ENCODE data around the gene TECPR1. TPM values are rescaled to one million over a fixed set of nuclear protein-coding genes. Genes with fewer than 3 reads are reported as not detected.
"Not testable (repeated sequence)": the region's sequence is repeated elsewhere in the genome, so short reads cannot be mapped to it uniquely, and the experiment has no call there.

The TECPR1 gene
- total RNA-seq, 1 experiment from 2014 or later, result 36.5 TPM

DNA sequence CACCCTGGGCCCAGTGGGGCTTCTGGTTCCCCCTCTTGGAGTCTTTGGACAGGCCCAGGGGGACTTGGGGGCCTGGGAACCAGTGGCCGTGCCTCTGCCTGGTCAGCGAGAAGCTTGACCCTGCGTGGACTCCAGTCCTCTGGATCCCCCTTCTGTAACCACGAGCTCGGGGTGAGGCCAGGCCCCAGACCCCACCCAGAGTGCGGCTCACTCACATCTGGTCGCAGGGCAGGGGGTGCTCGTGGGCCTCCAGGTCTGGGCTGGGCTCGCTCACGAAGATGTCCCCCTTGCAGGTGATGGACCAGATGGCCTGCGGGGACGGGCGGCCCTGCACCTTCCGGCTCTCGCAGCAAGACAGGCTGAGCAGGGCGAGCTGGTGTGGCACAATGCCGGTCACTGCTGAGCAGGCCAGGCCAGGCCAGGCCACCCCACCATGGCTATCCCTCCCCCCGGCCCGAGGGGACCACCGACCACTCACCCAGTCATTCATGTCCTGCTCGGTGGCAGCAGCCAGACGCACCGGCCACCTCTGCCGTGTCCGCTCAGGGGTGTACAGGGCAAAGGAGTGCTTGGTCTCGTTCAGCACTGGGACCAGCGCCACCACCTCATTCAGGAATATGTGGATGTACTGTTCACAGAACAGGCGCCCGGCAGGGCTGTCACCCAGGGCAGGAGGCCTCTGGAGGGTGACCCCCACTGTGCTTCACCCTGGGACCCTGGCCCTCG is 21.1 kb downstream of the TECPR1 start:
- no peak for DNase-seq (ENCODE audit: low read depth)

DNA sequence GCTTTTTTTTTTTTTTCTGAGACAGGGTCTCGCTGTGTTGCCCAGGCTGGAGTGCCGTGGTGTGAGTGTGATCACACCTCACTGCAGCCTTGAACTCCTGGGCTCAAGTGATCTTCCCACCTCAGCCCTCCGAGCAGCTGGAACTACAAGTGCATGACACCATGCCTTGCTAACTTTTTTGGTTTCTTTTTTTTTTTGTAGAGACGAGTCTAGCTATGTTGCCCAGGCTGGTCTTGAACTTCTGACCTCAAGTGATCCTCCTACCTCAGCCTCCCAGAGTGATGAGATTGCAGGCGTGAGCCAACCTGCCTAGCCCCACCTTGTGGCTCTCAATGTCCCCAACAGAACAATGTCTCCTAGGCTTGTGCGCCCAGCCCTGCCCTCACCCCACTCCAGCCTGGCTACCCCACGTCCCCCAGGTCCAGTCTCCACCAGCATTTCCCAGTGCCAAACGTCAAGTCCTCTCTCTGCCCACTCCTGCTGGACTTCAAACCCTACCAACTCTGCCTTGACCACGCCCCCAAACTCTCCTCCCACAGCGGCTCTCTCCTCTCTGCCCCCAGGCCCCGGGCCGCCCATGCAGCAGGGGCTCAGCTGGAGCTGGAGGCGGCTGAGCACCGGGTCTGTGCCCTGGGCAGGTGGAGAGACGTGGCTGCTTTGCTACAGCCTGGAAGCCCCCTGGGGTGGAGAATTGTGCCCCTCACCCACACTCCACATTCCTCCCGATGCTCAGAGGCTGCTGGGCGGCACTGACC is 21.9 kb downstream of the TECPR1 start:
- no peak for DNase-seq (ENCODE audit: low read depth)

DNA sequence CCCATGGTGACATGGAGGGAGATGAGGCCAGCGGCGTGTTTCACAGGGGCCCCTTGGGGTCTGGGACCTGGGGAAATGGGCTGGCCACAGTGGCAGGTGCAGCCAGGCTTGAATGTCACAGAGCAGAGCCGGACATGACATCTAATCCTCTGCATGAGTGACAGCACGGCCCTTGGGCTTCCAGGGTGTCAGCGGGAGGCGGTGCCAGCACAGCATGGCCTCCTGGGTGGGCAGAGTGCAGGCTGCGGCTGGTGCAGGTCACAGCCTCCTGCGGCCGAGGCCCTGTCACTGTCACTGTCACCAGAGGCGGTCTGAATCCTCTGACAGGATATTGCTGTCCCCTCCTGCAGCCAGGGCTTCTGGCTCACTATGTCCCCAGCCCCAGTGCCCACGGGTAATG is 22.6 kb downstream of the TECPR1 start:
- DNase-seq (ENCODE audit: low read depth), result no peak

DNA sequence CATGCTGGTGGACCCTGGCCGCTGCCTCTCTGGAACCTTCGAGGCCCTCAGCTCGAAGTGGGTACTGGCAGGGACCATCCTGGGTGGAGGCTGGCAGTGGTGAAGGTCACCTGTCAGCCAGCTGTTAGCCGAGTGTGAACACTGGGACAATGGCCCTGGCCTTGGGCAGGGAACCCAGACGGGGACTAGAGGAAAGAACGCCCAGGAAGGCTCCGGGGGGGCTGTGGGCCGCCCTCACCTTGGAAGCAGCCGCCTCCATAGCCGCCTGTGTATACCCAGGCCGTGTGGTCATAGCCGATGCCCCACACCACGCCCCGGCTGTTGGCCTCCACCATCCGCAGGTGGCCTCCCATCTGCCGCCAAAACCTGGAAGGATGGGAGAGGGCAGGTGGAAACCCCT is 23.2 kb downstream of the TECPR1 start:
- no peak for DNase-seq (ENCODE audit: low read depth)

DNA sequence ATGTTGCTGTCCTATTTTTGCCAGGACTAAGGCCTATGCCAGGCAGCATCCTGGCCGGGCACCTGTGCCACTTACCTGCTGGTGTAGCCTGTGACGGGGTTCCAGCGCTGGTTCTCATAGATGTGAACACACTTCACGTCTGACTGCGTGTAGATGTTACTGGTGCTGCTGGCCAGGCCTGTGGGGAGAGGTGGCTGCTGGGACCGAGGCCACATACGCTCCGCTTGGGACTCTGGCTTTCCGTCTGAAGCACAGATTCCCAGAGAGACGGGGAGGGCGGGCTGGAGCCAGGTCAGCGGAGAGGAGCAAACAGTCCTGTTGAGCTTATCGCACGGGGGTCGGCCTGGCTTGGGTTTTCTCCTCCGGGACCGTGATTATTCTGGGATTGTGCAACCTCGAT is 24.1 kb downstream of the TECPR1 start:
- no peak for DNase-seq (ENCODE audit: low read depth)

DNA sequence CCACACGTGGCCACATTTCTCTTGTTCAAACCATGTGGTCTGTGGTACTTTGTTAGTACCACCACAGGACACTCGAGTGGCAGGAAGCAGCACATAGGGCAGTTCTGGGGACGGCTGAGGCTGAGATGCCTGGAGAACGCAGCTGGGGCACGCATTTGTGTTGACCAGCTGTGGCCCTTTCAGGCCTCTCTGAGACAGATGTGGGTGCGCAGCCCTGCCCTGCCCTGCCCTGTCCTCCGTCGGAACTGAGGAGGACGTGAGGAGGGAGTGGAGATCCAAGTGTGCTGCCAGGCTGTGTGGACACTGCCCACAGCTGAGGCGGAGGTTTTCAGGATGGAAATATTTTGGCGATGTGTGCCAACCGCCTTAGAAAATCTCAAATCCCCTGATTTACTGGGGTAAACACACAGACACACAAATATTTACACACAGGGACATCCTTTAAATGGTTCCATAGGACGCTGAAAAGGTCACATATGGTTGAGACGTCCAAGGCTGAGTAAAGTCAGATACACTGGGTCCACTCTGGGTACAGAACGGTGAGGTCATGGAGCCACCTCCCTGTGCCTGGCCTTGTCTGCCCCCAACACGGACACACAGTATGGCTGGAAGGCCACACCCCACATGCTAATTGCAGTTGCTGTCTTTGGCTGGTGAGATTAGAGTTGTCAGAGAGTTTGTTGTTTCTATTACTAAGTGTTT is 26.0 kb downstream of the TECPR1 start:
- DNase-seq (ENCODE audit: low read depth), result no peak

DNA sequence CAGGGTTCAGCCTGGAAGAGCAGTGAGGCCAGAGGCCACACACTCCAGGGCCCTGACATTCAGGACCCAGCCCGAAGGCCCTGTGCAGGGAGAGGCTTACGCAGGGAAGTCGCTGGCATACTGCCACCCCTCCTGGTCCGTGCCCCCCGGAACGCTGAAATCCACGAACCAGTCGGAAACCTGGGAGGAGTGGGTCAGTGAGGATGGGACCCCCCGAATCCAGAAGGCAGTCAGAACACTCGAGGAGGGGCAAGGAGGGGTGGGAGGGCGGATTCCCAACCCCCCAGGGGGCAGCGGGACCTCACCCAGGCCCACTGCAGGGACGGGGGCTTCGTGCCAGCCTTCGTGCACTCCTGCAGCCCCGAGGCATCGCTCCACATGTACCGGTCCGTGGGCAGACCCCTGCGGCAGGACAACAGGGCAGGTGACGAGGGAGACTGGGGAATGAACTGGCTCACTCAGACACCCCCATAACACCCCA is 27.3 kb downstream of the TECPR1 start:
- DNase-seq (ENCODE audit: low read depth), result no peak

DNA sequence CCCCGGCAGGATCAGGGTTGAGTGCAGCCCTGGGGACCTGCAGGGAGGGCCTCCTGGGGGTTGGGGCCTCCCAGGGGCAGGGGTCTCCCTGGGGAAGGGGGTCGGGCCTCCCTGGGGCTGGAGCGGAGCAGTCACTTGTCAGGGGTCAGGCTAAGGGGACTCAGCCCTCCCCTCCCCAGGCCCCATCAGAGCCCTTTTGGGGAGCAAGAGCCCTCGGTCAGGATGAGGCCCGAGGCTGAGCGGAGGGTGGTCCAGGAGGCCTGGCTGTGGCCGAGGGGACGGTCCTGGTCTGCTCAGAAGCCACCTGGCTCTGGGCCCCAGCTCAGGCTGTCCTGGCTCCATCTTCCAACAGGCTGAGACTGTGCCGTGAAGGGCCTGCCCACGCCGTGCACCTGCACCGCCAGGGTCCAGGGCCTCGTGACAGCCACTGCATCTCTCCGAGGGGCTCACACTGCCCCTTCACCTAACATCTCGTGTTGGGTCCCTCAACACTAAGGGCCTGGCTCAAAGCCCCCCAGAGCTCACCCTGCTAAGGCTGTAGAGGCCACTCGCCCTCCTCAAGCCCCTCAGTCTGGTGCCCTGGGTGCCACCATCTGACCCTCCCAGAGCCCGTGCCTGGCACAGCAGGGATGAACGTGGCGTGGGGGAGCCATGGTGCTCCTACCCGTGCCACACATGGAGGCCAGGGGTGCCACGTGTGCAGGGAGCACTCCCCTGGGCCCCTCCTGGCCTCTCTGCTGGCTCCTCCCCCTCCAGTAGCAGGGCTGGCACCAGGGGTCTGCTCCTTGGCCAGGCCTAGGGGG is 27.9 kb downstream of the TECPR1 start:
- DNase-seq (ENCODE audit: low read depth), result no peak

DNA sequence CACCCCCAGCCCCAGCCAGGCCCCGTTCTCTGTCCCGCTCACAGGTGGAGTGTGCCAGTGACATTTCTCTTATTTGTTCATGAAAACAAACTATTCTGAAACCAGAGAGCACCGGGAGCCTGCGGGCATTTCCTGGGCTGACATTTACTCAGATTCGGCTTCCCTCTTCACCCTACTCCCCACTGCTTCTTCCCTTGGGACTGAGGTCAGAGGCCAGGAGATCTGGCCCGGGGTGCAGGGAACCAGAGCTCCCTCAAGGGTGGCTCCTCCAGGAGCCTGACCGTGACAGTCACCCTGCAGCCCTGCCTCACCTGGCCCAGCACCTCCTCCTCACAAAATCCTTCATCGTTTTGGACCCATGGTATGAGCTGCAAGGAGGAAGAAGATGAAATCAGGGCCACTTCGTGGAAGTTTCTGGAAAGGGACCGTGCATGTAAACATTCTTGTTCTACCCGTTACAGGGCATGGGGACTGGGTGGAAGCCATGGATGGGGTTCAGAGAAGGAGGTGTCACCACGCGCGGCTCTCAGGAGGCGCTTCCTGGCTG is 28.6 kb downstream of the TECPR1 start:
- no peak for DNase-seq (ENCODE audit: low read depth)

DNA sequence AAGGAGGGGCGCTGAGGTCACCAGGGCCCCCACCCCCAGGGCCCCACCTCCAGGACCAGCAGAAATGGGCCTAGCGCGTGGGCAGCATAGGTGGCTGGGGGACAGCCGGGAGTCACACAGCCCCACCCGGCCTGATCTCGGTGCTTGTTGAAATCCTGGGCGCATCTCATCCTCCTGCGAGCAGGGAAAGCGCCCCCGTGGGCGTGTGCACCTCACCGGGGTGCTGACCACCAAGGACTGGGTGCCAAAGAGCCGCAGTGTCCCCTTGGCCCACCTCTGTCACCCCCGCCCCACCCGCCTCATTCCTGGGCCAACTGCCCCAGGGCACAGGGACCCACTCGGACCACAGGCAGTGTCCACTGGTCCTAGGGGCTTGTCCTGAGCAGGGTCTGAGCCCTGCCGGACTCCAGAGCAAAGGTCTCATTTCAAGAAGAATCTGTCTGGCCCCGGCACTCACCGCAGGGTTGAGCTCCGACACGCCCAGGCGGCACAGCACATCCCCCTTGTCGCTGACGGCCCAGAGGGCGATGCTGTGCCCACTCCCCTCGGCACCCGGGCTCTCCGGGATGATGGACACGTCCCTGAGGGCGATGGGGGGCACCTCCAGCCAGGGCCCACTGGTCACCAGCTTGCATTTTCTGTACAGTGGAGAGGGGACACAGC is 29.4 kb downstream of the TECPR1 start:
- no peak for DNase-seq (ENCODE audit: low read depth)

DNA sequence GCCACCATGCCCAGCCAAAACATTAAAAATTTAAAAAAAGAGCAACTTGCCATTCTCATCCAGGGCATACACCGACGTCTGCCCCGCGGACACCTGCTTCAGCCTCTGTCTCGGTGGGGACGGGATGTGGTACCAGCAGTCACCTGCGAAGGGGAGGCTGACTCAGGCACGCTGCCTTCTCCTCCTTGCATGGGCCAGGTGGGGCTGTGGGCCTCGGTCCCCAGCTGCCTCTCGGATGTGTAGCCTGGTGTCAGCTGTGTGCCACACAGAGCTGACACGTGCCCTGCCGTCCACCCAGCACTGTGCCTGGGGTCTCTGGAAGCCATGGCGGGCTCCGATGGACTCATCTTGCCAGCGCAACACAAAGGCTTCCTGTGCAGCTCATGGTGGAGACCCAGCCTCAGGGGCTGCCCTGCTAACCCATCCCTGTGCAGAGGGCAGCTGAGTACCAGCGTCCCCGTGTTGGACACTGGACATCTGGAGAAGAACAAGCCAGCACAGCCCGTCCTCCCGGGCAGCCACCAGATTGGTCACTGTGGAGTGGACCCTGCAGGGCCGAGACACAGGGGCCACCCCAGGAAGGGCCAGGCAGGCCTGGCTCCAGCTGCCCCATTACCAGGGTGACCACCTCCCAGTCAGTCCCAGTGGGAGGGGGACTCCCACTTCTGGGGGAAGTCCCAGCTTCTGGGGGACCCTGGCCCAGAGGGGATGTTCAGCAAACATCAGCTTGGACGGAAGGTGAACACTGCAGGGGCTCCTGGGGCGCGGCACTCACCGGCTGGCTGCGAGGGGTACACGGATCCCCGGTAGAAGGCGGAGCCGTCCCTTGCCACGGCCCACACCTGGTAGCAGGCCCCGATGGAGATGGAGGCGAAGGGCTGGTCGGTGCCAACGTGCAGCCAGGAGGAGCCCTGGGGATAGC is 30.2 kb downstream of the TECPR1 start:
- DNase-seq (ENCODE audit: low read depth), result no peak

DNA sequence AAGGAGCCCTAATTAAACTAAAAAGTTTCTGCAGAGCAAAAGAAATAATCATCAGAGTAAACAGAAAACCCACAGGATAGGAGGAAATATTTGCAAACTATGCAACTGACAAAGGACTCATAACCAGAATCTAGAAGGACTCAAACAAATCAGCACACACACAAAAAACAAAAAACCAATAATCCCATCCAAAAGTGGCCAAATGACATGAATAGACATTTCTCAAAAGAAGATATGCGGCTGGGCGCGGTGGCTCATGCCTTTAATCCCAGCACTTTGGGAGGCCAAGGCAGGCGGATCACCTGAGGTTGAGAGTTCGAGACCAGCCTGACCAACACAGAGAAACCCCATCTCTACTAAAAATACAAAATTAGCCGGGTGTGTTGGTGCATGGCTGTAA is 32.6 kb downstream of the TECPR1 start:
- DNase-seq (ENCODE audit: low read depth), result not testable (repeated sequence)

DNA sequence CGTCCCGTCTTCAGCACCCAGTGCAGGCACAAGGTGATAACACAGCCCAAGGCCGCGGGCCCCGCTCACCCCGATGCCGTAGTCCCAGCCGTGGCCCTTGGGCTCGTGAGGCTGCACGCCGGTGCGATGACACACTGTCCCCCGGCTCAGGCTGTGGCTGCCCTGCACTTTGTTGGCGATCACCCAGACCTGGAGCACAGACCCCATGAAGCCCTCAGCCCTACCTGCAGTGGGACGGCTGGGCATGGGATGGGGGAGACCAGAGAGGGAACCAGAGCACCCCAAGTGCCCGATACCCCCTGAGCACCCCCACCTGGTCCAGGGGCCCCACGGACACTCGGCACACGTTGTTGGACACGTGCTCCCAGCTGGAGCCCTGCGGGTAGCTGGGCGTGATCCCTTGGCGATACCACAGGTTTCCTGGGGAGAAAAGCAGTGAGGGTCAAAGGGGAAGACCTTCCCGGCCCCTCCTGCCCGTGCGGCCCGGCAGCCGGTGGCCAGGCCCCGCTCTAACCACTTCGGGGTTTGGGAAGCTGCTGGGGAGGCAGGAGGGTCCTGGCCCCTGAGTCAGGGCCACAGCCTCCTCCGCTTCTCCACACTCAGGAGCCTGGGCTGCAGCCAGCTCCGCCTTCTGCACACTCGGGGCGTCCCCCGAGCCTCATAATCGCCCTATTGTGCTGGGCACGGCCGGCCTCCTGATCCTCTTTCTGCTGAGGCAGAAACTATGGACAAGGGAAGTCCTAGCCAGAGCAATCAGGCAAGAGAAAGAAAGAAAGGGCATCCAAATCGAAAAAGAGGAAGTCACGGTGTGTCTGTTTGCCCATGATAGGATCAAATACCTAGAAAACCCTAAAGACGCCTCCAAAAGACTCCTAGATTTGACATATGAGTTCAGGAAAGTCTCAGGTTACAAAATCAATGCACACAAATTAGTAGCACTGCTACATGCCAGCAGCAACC is 34.1 kb downstream of the TECPR1 start:
- DNase-seq (ENCODE audit: low read depth), result no peak

DNA sequence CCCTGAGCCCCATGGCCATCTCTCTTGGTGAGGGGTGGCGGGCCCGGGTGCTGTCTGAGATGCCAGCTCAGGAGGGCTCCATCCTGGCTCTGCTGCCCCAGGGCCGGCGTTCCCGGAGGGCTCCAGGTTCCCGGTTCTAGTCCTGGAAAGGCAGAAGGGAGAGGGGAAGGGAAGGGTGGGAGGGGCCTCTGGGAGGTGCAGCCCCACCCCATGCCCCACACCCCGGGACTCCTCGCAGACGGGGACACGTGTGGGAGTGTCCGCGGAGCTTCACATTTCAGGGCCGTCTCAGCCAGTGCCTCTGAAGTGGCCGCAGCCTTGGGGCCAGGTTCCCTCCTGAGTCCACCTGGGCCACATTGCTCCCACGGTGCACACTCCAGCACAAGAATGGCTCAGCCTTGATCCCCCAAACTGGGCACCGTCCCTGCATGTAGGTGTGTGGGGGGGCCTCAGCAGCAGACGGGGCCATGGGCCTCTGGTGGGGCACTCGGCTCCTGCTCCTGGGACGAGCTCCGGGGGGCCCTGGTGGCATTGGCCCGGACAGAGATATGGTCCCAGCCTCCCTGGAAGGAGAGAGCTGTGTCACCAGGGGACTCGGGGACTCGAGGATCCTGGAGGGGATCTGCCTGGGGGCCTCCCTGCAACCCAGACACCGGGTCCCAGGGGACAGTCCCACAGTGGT is 35.0 kb downstream of the TECPR1 start:
- DNase-seq (ENCODE audit: low read depth), result no peak

DNA sequence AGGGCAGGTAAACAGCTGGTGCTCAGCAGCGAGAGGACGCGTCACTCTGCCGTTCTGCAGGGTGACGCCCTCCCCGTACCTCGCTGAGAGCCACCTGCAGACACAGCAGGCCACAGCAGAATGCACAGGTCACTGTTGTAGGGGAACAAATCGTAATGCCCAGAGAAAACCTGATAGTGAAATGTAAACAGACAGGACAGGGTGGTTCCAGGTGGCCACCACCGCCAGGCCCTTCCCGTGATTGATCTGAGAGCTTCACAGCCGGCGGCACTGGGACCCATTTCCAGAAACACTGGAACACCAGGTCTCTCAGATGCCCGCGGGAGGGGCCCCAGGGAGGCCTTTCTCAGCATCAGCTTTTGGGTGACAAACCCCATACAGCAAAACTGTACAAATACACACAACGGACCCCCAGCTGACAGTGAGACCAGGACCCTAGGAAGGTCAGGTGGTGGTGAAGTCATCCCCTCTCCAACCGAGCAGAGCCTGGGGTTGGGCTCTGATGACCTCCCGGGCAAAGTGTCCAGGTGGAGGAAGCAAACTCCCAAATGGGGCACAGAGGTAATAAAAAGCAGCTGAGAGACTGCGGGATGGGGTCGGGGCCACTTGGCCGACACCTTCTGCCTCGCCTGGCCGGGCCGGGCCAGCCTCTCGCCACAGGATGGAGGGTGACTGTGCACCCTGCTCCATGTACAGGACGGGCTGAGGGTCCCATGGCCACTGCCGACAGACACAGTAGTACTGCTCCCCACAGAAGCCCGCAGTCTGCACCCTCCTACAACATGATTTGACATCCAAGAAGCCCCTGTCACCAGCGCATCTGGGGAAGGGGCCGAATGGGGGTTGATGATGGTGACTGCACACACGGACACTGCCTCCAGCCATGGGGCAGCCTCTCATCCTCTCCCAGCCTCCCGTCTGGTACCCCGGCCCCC is 36.2 kb downstream of the TECPR1 start:
- no peak for DNase-seq (ENCODE audit: low read depth)

DNA sequence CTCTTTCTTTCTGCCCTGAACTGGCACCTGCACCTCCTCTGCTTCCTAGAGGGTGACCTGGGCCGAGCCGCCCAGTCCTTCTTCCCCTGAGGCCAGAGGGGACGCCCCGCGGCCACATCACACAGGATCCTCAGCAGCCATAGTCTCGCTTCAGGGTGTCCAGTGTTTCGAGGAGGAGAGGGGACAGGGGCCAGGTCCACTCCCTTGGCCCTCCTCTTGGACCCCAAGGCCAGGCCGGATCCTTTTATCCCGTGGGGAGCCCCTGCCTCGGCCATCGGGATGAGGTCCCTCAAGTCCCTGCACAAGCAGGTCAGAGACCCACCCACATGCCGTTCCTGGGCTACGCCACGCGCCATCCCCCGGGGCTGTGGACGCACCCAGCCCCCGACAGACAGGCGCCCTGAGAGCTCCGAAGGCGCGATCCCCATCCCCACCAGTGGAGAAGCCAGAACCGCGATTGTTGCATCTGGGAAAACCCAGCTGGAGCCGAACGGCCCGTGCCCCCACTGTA is 37.2 kb downstream of the TECPR1 start:
- DNase-seq (ENCODE audit: low read depth), result no peak

All from LHCN-M2 (cell line).